Activated naive CD4-positive, alpha-beta T cell treated with anti-CD3 and anti-CD28 coated beads, Interleukin-2, amount 10 ng/mL, durations not matched to agents 7 days and 5 days (primary cell): ENCODE measurements around the gene CMSS1.

Experiments
- CTCF ChIA-PET: fragments of 350-600 bp; sonication (Branson Sonifier 250); formaldehyde crosslinking; loops from one replicate; lab custom pipeline; 2021; ENCODE audit warnings: antibody characterized with exemption; lab: Charles Lee
- DNase-seq: peaks from one replicate; pipeline ENCODE4 v3.0.0-alpha.2; 2020
- H3K27ac Mint-ChIP-seq: one replicate; pipeline ENCODE4 v1.8.0; 2021; ENCODE audit warnings: mild to moderate bottlenecking, moderate library complexity, mixed read lengths
- H3K27me3 Mint-ChIP-seq: one replicate; pipeline ENCODE4 v1.8.0; 2021; ENCODE audit warnings: mild to moderate bottlenecking, mixed read lengths
- H3K36me3 Mint-ChIP-seq: one replicate; pipeline ENCODE4 v1.8.0; 2021; ENCODE audit warnings: mixed read lengths
- H3K4me1 Mint-ChIP-seq: one replicate; pipeline ENCODE4 v1.8.0; 2021; ENCODE audit warnings: mixed read lengths
- H3K4me3 Mint-ChIP-seq: one replicate; pipeline ENCODE4 v1.8.0; 2021; ENCODE audit warnings: mild to moderate bottlenecking, moderate library complexity, mixed read lengths
- H3K9me3 Mint-ChIP-seq: one replicate; pipeline ENCODE4 v1.8.0; 2021; ENCODE audit warnings: mixed read lengths

Gene CMSS1

GRCh38 chr3:99867594-99868310 lies 50.1 kb downstream of the CMSS1 start:
- no peaks in the 10 kb centered on the region for H3K27me3 Mint-ChIP-seq
- peaks cover 39% of the 10 kb centered on the region for H3K4me1 Mint-ChIP-seq
- no peak overlapping the region for H3K4me3 Mint-ChIP-seq
- CTCF ChIA-PET: interaction anchor here (0.6 to 1.1 kb wide), 4 partner anchors 19 to 533 kb away, joined by 3 read pairs; partner anchors contain the start of gene TOMM70
- no peaks in the 10 kb centered on the region for H3K9me3 Mint-ChIP-seq
- no peak for DNase-seq
- no peaks in the 10 kb centered on the region for H3K36me3 Mint-ChIP-seq
- peak overlapping the region; percentile 25 for H3K27ac Mint-ChIP-seq

- Mint-ChIP-seq H3K4me1 (peaks cover 39% of the 10 kb centered on the region), H3K27ac (peak overlapping the region; percentile 25), H3K9me3 (no peaks in the 10 kb centered on the region), H3K27me3 (no peaks in the 10 kb centered on the region), H3K4me3 (no peak overlapping the region), H3K36me3 (no peaks in the 10 kb centered on the region)
- CTCF ChIA-PET: no interaction called here
- no peak for DNase-seq
Measured at GRCh38 chr3:99868311-99868646, 50.6 kb downstream of the CMSS1 start.

GRCh38 chr3:99869621-99870020 lies 52.0 kb downstream of the CMSS1 start:
- Mint-ChIP-seq H3K4me3 (no peak overlapping the region), H3K4me1 (peaks cover 39% of the 10 kb centered on the region), H3K27ac (no peak overlapping the region), H3K9me3 (no peaks in the 10 kb centered on the region), H3K36me3 (no peaks in the 10 kb centered on the region), H3K27me3 (no peaks in the 10 kb centered on the region)
- no peak for DNase-seq
- CTCF ChIA-PET: no interaction called here

- Mint-ChIP-seq H3K36me3 (no peaks in the 10 kb centered on the region), H3K27me3 (peaks cover 4% of the 10 kb centered on the region), H3K9me3 (no peaks in the 10 kb centered on the region), H3K27ac (no peak overlapping the region), H3K4me3 (no peak overlapping the region), H3K4me1 (peaks cover 40% of the 10 kb centered on the region)
- no peak for DNase-seq
- CTCF ChIA-PET: interaction anchor here (1.2 to 1.5 kb wide), 2 partner anchors 26 to 39 kb away, joined by 3 to 4 read pairs; no protein-coding TSS in a partner anchor
Measured at GRCh38 chr3:99870712-99871111, 53.0 kb downstream of the CMSS1 start.

- Mint-ChIP-seq H3K4me1 (peaks cover 34% of the 10 kb centered on the region), H3K36me3 (no peaks in the 10 kb centered on the region), H3K9me3 (no peaks in the 10 kb centered on the region), H3K27ac (no peak overlapping the region), H3K27me3 (peaks cover 12% of the 10 kb centered on the region), H3K4me3 (no peak overlapping the region)
- no peak for DNase-seq
- CTCF ChIA-PET: interaction anchor here (1.2 to 1.5 kb wide), 2 partner anchors 27 to 40 kb away, joined by 3 to 4 read pairs; no protein-coding TSS in a partner anchor
Measured at GRCh38 chr3:99871231-99872045, 53.8 kb downstream of the CMSS1 start.

GRCh38 chr3:99872923-99873254 lies 55.2 kb downstream of the CMSS1 start:
- no peak overlapping the region for H3K4me3 Mint-ChIP-seq
- H3K36me3 Mint-ChIP-seq: no peaks in the 10 kb centered on the region
- DNase-seq: peak; percentile 34
- peaks cover 15% of the 10 kb centered on the region for H3K27me3 Mint-ChIP-seq
- peaks cover 19% of the 10 kb centered on the region for H3K4me1 Mint-ChIP-seq
- no peaks in the 10 kb centered on the region for H3K9me3 Mint-ChIP-seq
- CTCF ChIA-PET: no interaction called here
- H3K27ac Mint-ChIP-seq: no peak overlapping the region

- peaks cover 15% of the 10 kb centered on the region for H3K27me3 Mint-ChIP-seq
- H3K4me3 Mint-ChIP-seq: no peak overlapping the region
- H3K36me3 Mint-ChIP-seq: no peaks in the 10 kb centered on the region
- H3K27ac Mint-ChIP-seq: no peak overlapping the region
- CTCF ChIA-PET: no interaction called here
- no peak for DNase-seq
- H3K9me3 Mint-ChIP-seq: no peaks in the 10 kb centered on the region
- H3K4me1 Mint-ChIP-seq: peaks cover 13% of the 10 kb centered on the region
Measured at GRCh38 chr3:99873269-99874102, 55.8 kb downstream of the CMSS1 start.

GRCh38 chr3:99874237-99875002 lies 56.8 kb downstream of the CMSS1 start:
- Mint-ChIP-seq H3K27me3 (peaks cover 15% of the 10 kb centered on the region), H3K36me3 (no peaks in the 10 kb centered on the region), H3K9me3 (no peaks in the 10 kb centered on the region), H3K4me1 (peaks cover 10% of the 10 kb centered on the region), H3K4me3 (no peak overlapping the region), H3K27ac (no peak overlapping the region)
- CTCF ChIA-PET: no interaction called here
- DNase-seq: no peak

- CTCF ChIA-PET: interaction anchor here (1.0 kb wide), 1 partner anchor 31 kb away, joined by 4 read pairs; no protein-coding TSS in a partner anchor
- peaks cover 15% of the 10 kb centered on the region for H3K27me3 Mint-ChIP-seq
- no peak for DNase-seq
- no peaks in the 10 kb centered on the region for H3K9me3 Mint-ChIP-seq
- H3K4me1 Mint-ChIP-seq: peaks cover 10% of the 10 kb centered on the region
- no peak overlapping the region for H3K27ac Mint-ChIP-seq
- peak overlapping the region; percentile 68 for H3K4me3 Mint-ChIP-seq
- H3K36me3 Mint-ChIP-seq: no peaks in the 10 kb centered on the region
Measured at GRCh38 chr3:99875581-99875928, 57.9 kb downstream of the CMSS1 start.

- Mint-ChIP-seq H3K4me1 (peaks cover 10% of the 10 kb centered on the region), H3K4me3 (peak overlapping the region; percentile 68), H3K27ac (no peak overlapping the region), H3K9me3 (no peaks in the 10 kb centered on the region), H3K27me3 (peaks cover 15% of the 10 kb centered on the region), H3K36me3 (no peaks in the 10 kb centered on the region)
- peak; percentile 74 for DNase-seq
- CTCF ChIA-PET: interaction anchor here (1.0 kb wide), 1 partner anchor 32 kb away, joined by 4 read pairs; no protein-coding TSS in a partner anchor
Measured at GRCh38 chr3:99875929-99876841, 58.5 kb downstream of the CMSS1 start.

GRCh38 chr3:99877031-99877579 lies 59.4 kb downstream of the CMSS1 start:
- DNase-seq: no peak
- CTCF ChIA-PET: interaction anchor here (0.9 kb wide), 1 partner anchor 34 kb away, joined by 3 read pairs; no protein-coding TSS in a partner anchor
- Mint-ChIP-seq H3K9me3 (no peaks in the 10 kb centered on the region), H3K27me3 (peaks cover 15% of the 10 kb centered on the region), H3K4me1 (peaks cover 10% of the 10 kb centered on the region), H3K4me3 (no peak overlapping the region), H3K36me3 (no peaks in the 10 kb centered on the region), H3K27ac (no peak overlapping the region)

- H3K36me3 Mint-ChIP-seq: no peaks in the 10 kb centered on the region
- peaks cover 15% of the 10 kb centered on the region for H3K27me3 Mint-ChIP-seq
- H3K4me1 Mint-ChIP-seq: peaks cover 5% of the 10 kb centered on the region
- no peak overlapping the region for H3K27ac Mint-ChIP-seq
- H3K4me3 Mint-ChIP-seq: no peak overlapping the region
- no peaks in the 10 kb centered on the region for H3K9me3 Mint-ChIP-seq
- CTCF ChIA-PET: interaction anchor here (0.9 to 1.5 kb wide), 2 partner anchors 35 to 376 kb away, joined by 3 to 4 read pairs; no protein-coding TSS in a partner anchor
- DNase-seq: no peak
Measured at GRCh38 chr3:99878005-99878404, 60.3 kb downstream of the CMSS1 start.
